ENCODE results near the gene LSM11.

The LSM11 gene

DNA sequence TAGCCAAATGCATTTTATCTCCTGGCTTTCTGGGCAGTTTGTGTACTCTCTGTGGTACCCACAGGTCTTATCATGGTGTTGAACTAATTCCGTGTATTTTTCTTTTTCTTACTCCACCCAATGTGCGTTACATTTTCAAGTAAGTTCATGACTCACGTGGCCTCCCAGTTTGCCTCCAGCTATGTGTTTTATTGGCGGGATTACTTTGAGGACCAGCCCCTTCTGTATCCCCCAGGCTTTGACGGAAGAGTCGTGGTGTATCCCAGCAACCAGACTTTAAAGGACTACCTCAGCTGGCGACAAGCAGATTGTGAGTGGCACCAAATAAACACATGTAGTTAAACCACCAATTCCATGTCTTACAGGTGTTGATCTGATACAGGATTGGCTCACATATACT is 9.1 kb upstream of the LSM11 start:
- DNase-seq (ENCODE audit: low read depth), result no peak

DNA sequence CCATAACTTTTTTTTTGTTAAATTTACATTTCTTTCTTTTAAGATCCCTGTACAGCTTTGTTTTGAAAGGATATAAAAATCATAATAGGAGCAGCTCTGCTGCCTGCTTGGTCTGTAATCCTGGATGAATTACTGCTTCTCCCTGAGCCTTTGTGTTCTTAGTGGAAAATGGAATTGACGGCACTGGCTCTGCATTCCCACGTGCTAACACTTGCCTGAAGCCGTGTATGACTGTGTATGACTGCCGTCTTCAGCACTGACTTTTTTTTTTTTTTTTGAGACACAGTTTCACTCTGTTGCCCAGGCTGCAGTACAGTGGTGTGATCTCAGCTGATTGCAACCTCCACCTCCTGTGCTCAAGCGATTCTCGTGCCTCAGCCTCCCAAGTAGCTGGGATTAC is 7.5 kb upstream of the LSM11 start:
- no peak for DNase-seq (ENCODE audit: low read depth)

- no peak for DNase-seq (ENCODE audit: low read depth)
Measured at GRCh38 chr5:157739388-157740228, 3.9 kb upstream of the LSM11 start.

DNA sequence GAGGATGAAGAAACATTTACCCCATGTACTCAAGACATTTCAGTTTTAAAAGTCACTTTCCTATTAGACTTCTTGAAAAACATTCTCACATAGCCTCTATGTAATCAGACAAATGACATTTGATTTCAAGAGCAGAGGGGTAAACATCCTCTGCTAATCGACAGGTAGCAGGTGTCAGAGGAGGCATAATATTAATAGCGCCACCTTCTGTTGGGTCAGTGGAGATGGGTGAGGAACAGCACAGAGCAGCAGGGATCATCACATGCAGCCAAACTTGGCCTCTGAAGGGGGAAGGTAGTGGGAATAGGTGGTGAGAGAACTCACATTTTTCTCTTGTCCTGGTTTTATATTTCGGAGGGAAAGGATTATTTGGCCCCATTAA is 3.3 kb upstream of the LSM11 start:
- DNase-seq (ENCODE audit: low read depth), result no peak

GRCh38 chr5:157741131-157741530 is 2.4 kb upstream of the LSM11 start:
- DNase-seq (ENCODE audit: low read depth), result no peak

DNA sequence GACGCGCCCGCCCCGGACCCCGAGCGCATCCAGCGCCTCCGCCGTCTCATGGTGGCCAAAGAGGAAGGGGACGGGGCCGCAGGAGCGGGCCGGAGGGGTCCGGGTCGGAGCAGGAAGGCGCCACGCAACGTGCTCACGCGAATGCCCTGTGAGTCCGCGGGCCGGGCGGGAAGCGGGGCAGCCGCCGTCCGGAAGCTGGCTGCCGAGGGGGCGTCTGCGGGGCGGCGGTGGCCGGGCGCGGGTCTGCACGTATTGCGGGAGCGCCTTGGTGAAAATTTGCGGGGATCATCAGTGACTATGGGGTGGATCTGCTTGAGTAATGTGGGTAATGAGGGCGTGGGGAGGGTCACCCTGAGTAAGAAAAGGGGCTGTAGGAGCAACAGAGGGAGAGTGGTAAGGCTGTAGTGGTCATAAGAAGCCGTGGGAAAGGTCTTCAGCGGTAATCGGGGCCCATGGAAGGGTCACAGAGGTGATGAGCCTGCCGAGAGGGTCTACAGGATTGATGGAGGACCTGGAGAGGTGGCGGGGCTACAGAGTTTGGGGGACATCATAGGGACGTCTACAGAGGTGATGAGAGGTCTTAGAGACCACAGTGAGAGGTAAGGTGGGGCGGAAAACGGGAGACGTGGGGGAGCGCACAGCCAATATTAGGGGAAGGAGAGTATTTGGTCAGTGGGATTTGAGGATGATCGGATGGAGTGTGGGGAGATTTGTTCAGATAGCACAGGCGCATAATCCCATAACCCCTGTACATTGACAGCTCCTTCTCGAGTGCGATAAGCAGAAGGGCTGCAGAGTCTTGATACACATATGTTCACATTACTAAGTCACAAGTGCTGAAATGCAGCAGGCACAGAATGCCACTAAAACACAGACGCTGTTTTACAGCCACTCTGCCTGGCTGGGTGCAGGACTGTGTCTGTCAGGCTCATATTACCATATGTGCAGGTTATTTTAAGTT is 819 bp downstream of the LSM11 start:
- no peak for DNase-seq (ENCODE audit: low read depth)

DNA sequence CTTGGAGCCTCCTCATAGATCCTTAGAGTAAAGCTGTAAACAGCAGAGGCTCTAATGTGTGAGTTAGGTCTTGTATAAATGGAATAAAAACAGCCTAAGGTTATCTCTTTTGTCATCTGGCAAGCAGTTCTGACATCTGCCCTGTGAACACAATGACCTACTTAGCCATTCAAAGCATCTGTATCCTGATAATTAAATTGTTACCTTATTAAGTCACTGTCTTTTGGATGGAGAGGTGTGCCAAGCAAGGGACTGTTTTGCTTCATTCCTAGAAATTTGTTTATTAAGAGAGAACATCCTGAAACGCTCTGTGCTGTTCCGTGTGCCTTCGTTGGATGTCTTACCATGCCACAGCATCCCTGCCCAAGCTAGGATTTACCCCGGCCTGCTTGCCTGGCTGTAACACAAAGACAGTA is 1.5 kb downstream of the LSM11 start:
- DNase-seq (ENCODE audit: low read depth), result no peak

DNA sequence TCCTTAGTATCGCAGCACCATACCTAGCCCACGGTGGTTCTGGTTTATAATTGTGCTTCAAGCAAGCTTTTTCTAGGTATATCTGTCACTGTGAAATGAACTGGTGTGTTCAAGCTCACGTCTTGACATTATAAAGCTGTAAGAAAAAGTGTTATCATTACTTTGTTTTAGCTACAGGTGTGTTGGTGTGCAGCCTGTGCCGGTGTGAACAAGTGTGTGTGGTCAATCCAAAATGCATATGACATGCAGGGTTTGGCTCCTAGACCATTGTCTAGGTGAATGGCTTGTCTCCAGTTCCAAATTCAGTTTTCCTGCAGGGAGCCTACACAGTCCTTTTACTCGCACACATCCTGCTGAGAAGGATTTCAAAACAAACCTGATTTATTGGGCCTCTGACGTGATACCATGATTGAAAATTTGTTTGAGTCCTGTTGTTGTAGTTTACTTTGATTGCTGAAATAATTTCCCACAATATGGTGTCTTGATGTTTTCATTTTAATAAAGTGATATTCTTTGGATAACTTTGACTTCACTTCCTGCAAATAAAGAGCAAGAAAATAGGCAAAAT is 3.7 kb downstream of the LSM11 start:
- DNase-seq (ENCODE audit: low read depth), result no peak

- no peak for DNase-seq (ENCODE audit: low read depth)
Measured at GRCh38 chr5:157747766-157748700, 4.5 kb downstream of the LSM11 start.

GRCh38 chr5:157748760-157749461 is 5.4 kb downstream of the LSM11 start:
- DNase-seq (ENCODE audit: low read depth), result peak; percentile 33

DNA sequence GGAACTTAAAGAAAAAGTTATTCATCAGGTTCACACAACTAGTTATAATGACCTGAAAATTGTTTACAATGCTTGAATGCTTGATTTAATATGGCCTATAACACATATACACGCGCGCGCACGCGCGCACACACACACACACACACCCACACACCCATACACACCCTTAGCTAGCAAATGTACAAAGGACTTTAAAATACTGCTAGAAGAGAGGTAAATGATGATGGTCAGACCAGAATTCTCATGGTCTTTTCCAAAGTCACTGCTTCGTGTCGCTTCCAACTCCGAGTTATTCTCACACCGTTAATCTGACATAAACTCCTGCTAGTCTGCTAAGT is 5.9 kb downstream of the LSM11 start:
- no peak for DNase-seq (ENCODE audit: low read depth)

- DNase-seq (ENCODE audit: low read depth), result no peak
Measured at GRCh38 chr5:157750320-157750719, 6.8 kb downstream of the LSM11 start.

- DNase-seq (ENCODE audit: low read depth), result no peak
Measured at GRCh38 chr5:157756122-157756521, 12.6 kb downstream of the LSM11 start.

GRCh38 chr5:157758706-157759105 is 15.2 kb downstream of the LSM11 start:
- DNase-seq (ENCODE audit: low read depth), result no peak

GRCh38 chr5:157761690-157762621 is 18.4 kb downstream of the LSM11 start:
- no peak for DNase-seq (ENCODE audit: low read depth)

- DNase-seq (ENCODE audit: low read depth), result no peak
Measured at GRCh38 chr5:157764531-157764930, 21.0 kb downstream of the LSM11 start.

GRCh38 chr5:157766442-157766841 is 22.9 kb downstream of the LSM11 start:
- DNase-seq (ENCODE audit: low read depth), result no peak

DNA sequence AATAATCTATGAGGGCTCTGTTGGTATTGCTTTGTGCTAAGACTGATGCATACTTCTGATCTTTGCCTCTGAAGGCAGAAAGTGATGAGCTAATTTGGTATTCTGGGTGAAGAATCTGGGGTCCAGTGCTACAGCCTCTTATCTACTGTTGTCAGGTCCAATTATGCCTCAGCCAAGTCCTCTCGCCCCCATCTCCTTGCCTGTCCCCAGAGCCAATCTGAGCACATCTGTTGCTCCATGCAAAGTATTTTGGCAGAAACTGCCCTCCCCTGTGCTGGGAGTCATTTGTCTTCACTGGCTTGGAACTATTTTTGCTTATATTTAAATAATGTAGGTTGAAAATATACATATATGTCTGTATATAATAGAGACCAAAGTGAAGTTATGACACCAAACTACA is 23.4 kb downstream of the LSM11 start:
- no peak for DNase-seq (ENCODE audit: low read depth)

DNA sequence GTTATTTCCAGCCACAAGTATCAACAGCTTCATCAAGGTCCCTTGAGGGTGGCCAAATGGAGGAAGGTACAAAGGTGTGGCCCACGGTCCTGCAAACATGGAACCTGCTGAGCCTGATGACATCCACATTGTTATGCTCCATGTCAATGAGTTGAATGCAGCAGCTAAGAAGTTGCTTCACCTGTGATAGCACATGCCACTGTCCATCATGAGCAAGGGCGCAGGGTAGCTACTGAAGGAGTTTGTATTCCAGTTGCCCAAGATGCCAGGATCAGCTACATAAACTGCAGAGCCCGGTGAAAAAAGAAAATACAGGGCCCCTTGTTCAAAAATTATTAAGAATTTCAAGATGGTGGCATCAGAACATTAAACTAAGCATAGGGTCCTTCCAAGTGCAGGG is 24.2 kb downstream of the LSM11 start:
- DNase-seq (ENCODE audit: low read depth), result no peak

- DNase-seq (ENCODE audit: low read depth), result no peak
Measured at GRCh38 chr5:157770665-157771064, 27.2 kb downstream of the LSM11 start.
